Measurements from ENCODE around the gene CCDC43. TPM values are rescaled to one million over a fixed set of nuclear protein-coding genes. Genes with fewer than 3 reads are reported as not detected.
A peak's percentile ranks its signal among the peaks of the same experiment; 100 is the strongest.
"Not testable (repeated sequence)": the region's sequence is repeated elsewhere in the genome, so short reads cannot be mapped to it uniquely, and the experiment has no call there.

CCDC43 gene
- total RNA-seq, 1 donor from 2014 or later: 32.8 TPM

- Mint-ChIP-seq H3K27ac (ENCODE audit: unreplicated experiment) (no peak overlapping the region), H3K36me3 (ENCODE audit: low read depth) (peaks cover 13% of the 10 kb centered on the region), H3K27me3 (ENCODE audit: low read depth) (no peaks in the 10 kb centered on the region), H3K4me1 (no peaks in the 10 kb centered on the region), H3K4me3 (no peak overlapping the region), H3K9me3 (no peaks in the 10 kb centered on the region)
- no peak for TF ChIP-seq CTCF (conservative IDR thresholded peaks at IDR 0.05)
- DNase-seq (ENCODE audit: low read depth, low spot score): no peak
Observed at GRCh38 chr17:44722254-44722653, 32.7 kb upstream of the CCDC43 start.

- Mint-ChIP-seq H3K4me1 (no peaks in the 10 kb centered on the region), H3K27ac (ENCODE audit: unreplicated experiment) (no peak overlapping the region), H3K9me3 (no peaks in the 10 kb centered on the region), H3K27me3 (ENCODE audit: low read depth) (no peaks in the 10 kb centered on the region), H3K4me3 (no peak overlapping the region), H3K36me3 (ENCODE audit: low read depth) (peaks cover 11% of the 10 kb centered on the region)
- no peak for TF ChIP-seq CTCF (conservative IDR thresholded peaks at IDR 0.05)
- DNase-seq (ENCODE audit: low read depth, low spot score): no peak
Observed at GRCh38 chr17:44719444-44719843, 29.9 kb upstream of the CCDC43 start.

- H3K9me3 Mint-ChIP-seq: no peaks in the 10 kb centered on the region
- H3K4me1 Mint-ChIP-seq: peaks cover 5% of the 10 kb centered on the region
- H3K27ac Mint-ChIP-seq (ENCODE audit: unreplicated experiment): no peak within 1 kb of the TSS
- no peak for TF ChIP-seq CTCF (conservative IDR thresholded peaks at IDR 0.05)
- peak; percentile 88 for DNase-seq (ENCODE audit: low read depth, low spot score)
- H3K27me3 Mint-ChIP-seq (ENCODE audit: low read depth): peaks cover 15% of the 10 kb centered on the region
- peaks cover under 1% of the 10 kb centered on the region for H3K36me3 Mint-ChIP-seq (ENCODE audit: low read depth)
- no peak within 1 kb of the TSS for H3K4me3 Mint-ChIP-seq
Observed at GRCh38 chr17:44708401-44709263, 19.1 kb upstream of the CCDC43 start, which contains the start of gene DBF4B. Gene DBF4B, plus strand, starts transcription at chr17:44708665. Its CDS starts 156 bp downstream, at chr17:44708821.

GRCh38 chr17:44707755-44708400 is 18.3 kb upstream of the CCDC43 start:
- H3K9me3 Mint-ChIP-seq: no peaks in the 10 kb centered on the region
- peaks cover 5% of the 10 kb centered on the region for H3K4me1 Mint-ChIP-seq
- no peak for TF ChIP-seq CTCF (conservative IDR thresholded peaks at IDR 0.05)
- no peak overlapping the region for H3K4me3 Mint-ChIP-seq
- no peak overlapping the region for H3K27ac Mint-ChIP-seq (ENCODE audit: unreplicated experiment)
- peaks cover 15% of the 10 kb centered on the region for H3K27me3 Mint-ChIP-seq (ENCODE audit: low read depth)
- DNase-seq (ENCODE audit: low read depth, low spot score): no peak
- H3K36me3 Mint-ChIP-seq (ENCODE audit: low read depth): no peaks in the 10 kb centered on the region

- DNase-seq (ENCODE audit: low read depth, low spot score); H3K9me3 Mint-ChIP-seq; H3K27ac Mint-ChIP-seq (ENCODE audit: unreplicated experiment); H3K36me3 Mint-ChIP-seq (ENCODE audit: low read depth); H3K4me3 Mint-ChIP-seq; H3K4me1 Mint-ChIP-seq: not testable (repeated sequence)
- H3K27me3 Mint-ChIP-seq (ENCODE audit: low read depth): peaks cover 16% of the 10 kb centered on the region
Observed at GRCh38 chr17:44700288-44700687, 10.7 kb upstream of the CCDC43 start.

- Mint-ChIP-seq H3K36me3 (ENCODE audit: low read depth) (no peaks in the 10 kb centered on the region), H3K27ac (ENCODE audit: unreplicated experiment) (no peak overlapping the region), H3K27me3 (ENCODE audit: low read depth) (no peaks in the 10 kb centered on the region), H3K4me3 (no peak overlapping the region), H3K4me1 (peaks cover 16% of the 10 kb centered on the region), H3K9me3 (no peaks in the 10 kb centered on the region)
- TF ChIP-seq CTCF (conservative IDR thresholded peaks at IDR 0.05): no peak
- DNase-seq (ENCODE audit: low read depth, low spot score): no peak
Observed at GRCh38 chr17:44693609-44694008, 4.0 kb upstream of the CCDC43 start.

- H3K27ac Mint-ChIP-seq (ENCODE audit: unreplicated experiment); H3K36me3 Mint-ChIP-seq (ENCODE audit: low read depth); H3K9me3 Mint-ChIP-seq; DNase-seq (ENCODE audit: low read depth, low spot score); H3K27me3 Mint-ChIP-seq (ENCODE audit: low read depth): not testable (repeated sequence)
- Mint-ChIP-seq H3K4me1 (peaks cover 19% of the 10 kb centered on the region), H3K4me3 (peak overlapping the region; percentile 99)
Observed at GRCh38 chr17:44690746-44691306, 1.2 kb upstream of the CCDC43 start.
